GM18909 (cell line): ENCODE results near the gene MLYCD.

Experiments used
- ATAC-seq: cut with Tn5 transposase; IDR thresholded peaks from one replicate; pipeline ENCODE4 v1.9.1; 2021; ENCODE audit warnings: mild to moderate bottlenecking; ENCODE audit not compliant: unreplicated experiment, poor library complexity

MLYCD gene

GRCh38 chr16:83966153-83966696 lies 67.3 kb downstream of the MLYCD start:
- ATAC-seq = no peak

DNA sequence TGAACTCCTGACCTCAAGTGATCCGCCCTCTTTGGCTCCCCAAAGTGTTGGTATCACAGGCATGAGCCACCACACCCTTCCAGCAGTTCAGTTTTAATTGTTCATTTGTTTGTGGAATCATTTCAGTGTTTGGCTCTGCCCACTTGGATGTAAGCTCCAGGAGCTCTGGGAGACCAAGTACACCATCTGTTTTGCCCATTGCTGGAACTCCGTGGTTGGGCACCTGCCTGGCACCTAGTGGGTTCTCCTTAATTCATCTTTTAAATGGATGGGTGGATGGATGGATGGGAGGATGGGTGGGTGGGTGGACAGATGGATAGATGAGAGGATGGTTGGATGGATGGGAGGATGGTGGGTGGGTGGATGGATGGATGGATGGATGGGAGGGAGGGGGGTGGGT lies 68.2 kb downstream of the MLYCD start:
- ATAC-seq = no peak

DNA sequence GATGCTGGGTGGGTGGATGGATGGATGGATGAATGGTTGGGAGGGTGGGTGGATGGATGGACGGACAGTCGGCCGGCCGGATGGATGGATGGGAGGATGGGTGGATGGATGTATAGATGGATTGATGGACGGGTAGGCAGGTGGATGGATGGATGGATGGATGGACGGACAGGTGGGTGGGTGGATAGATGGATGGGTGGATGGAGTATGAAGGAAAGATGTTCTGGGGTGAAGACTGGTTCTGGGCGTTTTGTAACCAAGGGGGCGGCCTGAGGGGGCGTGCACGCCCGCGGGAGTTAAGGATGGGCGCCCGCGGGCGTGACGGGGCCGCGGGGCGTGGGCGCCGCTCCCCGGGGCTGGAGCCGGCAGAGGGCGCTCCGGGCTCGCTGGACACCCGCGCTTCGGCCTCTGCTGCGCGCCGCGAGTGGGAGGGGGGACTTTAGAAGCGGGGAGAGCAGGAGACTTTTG lies 69.0 kb downstream of the MLYCD start, which contains the start of gene NECAB2:
NECAB2 (plus strand) TSS at position 407 of the 468 bp plus-strand sequence. CDS start 405 bp downstream, outside the sequence.
- ATAC-seq = no peak

- no peak for ATAC-seq
These were observed 69.5 kb downstream of the MLYCD start for GRCh38 chr16:83968306-83968851.

- ATAC-seq = no peak
These were observed 70.2 kb downstream of the MLYCD start for GRCh38 chr16:83968891-83969649.

DNA sequence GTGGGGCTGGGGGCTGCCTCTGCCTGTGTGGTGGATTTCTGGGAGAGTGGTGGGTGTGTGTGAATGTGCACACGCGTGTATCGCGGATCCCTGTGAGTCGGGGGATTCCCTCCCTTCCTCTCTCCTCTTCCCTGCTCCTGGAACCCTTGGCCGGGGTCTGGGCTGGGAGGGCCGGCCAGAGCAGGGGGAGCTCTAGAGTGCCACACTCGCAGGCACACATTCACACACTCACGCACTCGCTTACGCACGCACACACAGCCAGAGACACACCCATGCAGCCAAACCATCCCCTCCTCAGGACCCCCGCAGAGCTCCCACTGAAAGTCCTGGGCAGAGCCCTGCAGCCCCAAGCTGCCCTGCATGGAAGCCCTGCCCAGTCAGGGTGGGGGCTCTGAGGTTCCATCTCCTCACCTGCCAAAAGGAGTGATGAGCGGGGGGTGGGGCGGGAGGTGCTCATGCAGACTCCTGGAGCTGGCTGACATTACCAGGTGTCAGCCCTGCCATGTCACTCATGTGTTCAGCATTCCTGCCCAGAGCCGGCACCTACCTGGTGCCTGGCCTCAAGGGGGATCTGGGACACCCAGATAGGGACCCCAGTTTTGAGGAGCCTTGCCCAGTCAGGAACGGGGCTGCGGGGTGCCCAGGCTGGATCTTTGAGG lies 71.0 kb downstream of the MLYCD start:
- ATAC-seq = no peak

- ATAC-seq = no peak
These were observed 71.5 kb downstream of the MLYCD start for GRCh38 chr16:83970430-83970815.

DNA sequence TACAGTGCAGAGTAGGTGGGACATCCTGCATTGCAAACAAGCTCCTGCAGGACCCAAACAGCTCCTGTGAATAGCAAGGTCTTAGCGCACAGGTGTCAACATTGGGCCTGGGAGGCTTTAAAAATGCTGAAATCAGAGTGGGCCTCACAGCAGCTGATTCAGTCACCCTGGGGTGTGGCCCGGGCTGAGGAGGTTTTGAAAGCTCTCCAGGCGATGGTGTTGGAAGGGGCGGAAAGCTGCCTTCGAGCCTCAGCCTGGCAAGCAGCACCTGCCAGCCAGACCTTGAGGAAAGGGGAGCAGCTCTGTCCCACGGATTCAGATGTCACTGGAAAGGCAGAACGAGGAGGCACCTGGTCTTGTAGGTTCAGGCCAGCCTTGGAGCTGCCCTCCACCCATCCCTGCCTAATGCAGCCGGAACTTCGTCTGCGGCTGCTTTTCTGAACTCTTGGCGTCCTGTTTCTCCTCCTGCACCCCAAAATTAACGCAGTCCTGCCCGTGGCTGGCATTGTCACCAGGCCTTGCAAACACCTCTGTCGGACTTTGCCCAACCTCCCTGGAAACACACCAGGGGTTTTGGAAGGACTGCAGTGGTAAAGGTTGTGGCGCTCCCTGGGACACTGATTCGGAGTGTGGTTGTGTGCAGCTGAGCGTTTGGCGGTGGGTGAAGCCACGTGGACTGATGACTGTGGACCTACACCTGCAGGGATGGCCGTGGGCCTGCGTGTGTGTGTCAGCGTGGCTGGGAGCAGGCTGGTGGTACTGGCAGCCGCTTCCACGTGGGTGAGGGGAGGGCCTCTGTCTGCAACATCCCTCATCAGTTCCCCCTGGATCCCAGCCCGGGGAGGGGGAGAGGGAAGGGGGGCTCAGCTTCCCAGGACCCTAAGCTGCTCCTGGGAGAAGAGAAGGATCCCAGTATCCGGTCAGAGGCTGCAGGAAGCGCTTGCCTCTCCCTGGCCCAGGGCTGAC lies 72.5 kb downstream of the MLYCD start:
- no peak for ATAC-seq

GRCh38 chr16:83972256-83973008 lies 73.5 kb downstream of the MLYCD start:
- ATAC-seq = no peak

DNA sequence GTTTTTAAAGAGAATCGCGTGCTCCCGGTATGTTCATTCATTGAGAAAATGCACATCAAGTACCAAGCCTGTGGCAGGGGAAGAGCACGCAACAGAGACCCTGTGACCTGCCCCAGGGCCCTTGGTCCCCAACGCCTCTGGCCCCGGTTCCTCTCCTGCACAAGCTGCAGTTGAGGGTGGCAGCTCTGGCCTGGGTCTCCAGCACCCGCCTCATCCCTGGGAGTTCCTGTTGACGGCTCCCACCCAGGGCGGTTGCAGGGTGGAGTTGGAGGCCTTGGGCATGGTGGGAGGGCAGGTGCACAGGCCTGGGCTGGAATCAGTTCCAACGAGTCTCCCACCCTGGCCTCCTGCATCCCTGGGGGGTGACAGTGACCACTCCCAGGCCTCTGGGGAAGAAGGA lies 74.2 kb downstream of the MLYCD start:
- ATAC-seq = no peak

DNA sequence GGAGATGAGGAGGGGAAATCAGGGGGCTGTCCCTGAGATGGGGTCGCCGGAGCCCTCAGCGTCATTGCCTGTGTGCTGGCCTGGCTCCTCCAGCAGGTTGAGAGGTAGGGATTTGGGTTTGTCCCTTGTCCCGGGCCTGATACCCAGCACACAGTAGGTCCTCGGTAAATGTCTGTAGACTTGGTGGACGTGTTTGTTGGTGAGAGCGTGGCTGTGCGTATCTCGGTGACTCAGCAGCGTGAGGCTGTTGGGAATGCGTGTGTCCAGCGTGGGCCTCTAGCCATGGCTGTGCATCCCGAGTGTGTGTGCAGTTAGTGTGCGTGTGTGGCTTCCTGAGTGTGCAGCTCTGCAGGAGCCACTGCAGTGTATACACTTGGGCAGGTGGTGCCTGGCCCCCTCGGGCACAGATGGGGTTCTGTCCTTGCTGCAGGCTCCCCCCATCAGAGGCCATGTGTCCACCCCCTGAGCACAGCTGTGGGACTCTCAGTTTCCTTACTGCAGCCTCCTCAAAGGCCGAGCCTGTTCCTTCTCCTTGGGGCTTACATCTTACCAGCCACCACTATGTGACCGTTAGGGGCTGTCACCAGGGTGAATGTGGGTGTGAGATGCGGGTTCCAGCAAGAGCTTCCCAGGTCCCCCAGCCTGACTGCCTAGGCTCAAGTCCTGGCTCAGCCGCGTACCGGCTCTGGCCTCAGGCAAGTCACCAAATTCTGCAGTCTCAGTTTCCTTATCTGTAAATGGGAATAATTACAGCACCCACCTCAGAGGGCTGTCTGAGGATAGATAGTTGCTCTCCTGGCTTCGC lies 74.9 kb downstream of the MLYCD start:
- ATAC-seq = no peak

DNA sequence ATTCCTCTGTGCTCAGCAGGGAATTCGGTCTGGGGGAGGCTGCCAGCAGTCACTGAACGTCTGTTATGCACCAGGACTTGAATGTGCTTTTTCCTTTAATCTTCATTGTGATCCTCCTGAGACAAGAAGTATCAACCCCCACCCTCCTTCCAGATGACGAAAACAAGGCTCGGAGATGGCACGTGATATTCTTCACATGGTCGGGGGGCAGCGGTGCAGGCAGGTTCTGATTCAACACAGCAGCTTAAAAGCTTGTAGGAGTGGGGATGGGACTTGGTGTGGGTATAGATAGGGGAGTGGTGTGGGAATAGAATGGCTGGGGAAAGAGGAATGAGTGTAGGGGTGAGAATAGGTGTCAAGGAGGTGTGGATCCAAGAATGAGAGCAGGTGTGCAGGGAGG lies 75.6 kb downstream of the MLYCD start:
- ATAC-seq = no peak

DNA sequence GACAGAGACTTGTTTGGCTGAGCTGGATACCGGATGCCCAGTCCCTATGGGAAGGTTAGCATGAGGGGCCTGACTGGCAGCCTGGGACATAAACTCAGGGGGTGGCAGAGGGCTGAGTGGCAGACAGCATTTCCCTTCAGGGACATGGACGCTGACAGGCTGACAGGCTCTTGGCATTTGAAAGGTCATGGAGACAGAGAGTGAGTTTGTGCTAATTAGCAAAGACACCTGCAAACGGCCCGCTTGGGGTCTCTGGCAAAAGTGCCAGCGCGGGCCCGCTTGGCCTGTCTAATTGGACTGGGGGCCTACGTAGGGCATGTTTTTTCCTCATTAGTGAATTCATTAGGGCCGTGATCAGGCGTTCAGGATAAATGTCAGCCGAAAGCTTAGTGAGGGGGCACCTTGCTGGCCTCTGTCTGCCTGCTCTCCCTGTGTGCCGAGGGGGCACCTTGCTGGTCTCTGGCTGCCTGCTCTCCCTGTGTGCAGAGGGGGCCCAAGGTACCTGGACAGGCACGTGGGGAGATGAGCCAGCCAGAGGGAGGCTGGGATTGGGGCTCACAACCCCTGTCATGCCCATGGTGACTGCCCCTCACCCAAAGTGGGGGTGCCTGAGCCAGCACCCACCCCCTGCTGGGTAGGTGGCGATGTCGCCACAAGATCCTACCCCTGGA lies 76.8 kb downstream of the MLYCD start:
- ATAC-seq = no peak
